Gastrocnemius medialis (tissue), 4 donors: ENCODE measurements around the gene GPRC5C. TPM values are rescaled to one million over a fixed set of nuclear protein-coding genes. Genes with fewer than 3 reads are reported as not detected.

Experiments used
- ATAC-seq, 2 donors: fragments of 150-250 bp; one replicate each; pipeline ENCODE4 v1.9.1; 2016
- DNase-seq, 2 donors: peaks; one replicate each; pipeline ENCODE4 v3.0.0-alpha.2; 2019
- H3K27ac ChIP-seq, 4 donors: fragments of 200-600 bp; sonication (generic); 1 replicate in 1 of 4; 2 replicates in 3 of 4; pipeline ENCODE4 v1.5.1; 2016 to 2018; ENCODE audit warnings: mild to moderate bottlenecking in 2 of 4, moderate library complexity in 1 of 4
- H3K27me3 ChIP-seq, 3 donors: fragments of 200-600 bp; sonication (generic) in 2 of 3; 1 replicate in 1 of 3; 2 replicates in 2 of 3; pipeline versions ENCODE4 v1.5.1 to v1.6.0; 2016 to 2019; ENCODE audit warnings: mild to moderate bottlenecking in 1 of 3, moderate library complexity in 1 of 3
- H3K36me3 ChIP-seq, 2 donors: fragments of 200-600 bp; sonication (generic) in 1 of 2; one replicate each; pipeline ENCODE4 v1.5.1; 2017 to 2018
- H3K4me1 ChIP-seq, 2 donors: fragments of 200-600 bp; sonication (generic) in 1 of 2; one replicate each; pipeline ENCODE4 v1.5.1; 2016 to 2017; ENCODE audit warnings: mild to moderate bottlenecking in 2 of 2
- H3K4me3 ChIP-seq, 4 donors: fragments of 200-600 bp; sonication (generic) in 3 of 4; 1 replicate in 1 of 4; 2 replicates in 3 of 4; pipeline ENCODE4 v1.5.1; 2016 to 2019; ENCODE audit warnings: mild to moderate bottlenecking in 2 of 4
- H3K9me3 ChIP-seq, 3 donors: fragments of 200-600 bp; sonication (generic) in 2 of 3; 1 replicate in 1 of 3; 2 replicates in 2 of 3; pipeline ENCODE4 v1.5.1; 2016 to 2019
- CTCF ChIP-seq, 5 experiments: fragments of 450-650 bp in 3 of 5; fragments of 200-600 bp in 2 of 5; sonication (generic) in 2 of 5; IDR thresholded peaks in 4 of 5; conservative IDR thresholded peaks in 1 of 5; 1 replicate in 4 of 5; 2 replicates in 1 of 5; pipeline ENCODE4 v1.5.1; 2016 to 2019; ENCODE audit warnings: antibody characterized with exemption in 5 of 5, mild to moderate bottlenecking in 3 of 5, moderate library complexity in 3 of 5
- POLR2A ChIP-seq, 2 donors: fragments of 450-650 bp; IDR thresholded peaks; one replicate each; pipeline ENCODE4 v1.6.1; 2017; ENCODE audit warnings: antibody characterized with exemption in 2 of 2, mild to moderate bottlenecking in 2 of 2, moderate library complexity in 2 of 2
- in situ Hi-C, 4 donors: fragments of 200-750 bp; cut with MboI; loops; one replicate each; pipeline versions ENCODE4 v1.15.0 to v1.8.0; 2017; ENCODE audit warnings: low sequenced_read_pairs in 4 of 4
- intact Hi-C: fragments of 100-400 bp; cut with DNase I; formaldehyde crosslinking; loops from one replicate; pipeline ENCODE4 v1.15.1; 2023; ENCODE audit warnings: low total_unique reads
- total RNA-seq, 4 donors: library from RNA; depleted of rRNA; stranded (reverse); fragments of >200 nt; gene quantifications; one replicate each; pipeline versions ENCODE4 v1.1.0 to v1.2.3, GENCODE V29; 2016

GPRC5C gene
- total RNA-seq, 4 donors from 2014 or later, result 80.4 to 138 (median 127) TPM

DNA sequence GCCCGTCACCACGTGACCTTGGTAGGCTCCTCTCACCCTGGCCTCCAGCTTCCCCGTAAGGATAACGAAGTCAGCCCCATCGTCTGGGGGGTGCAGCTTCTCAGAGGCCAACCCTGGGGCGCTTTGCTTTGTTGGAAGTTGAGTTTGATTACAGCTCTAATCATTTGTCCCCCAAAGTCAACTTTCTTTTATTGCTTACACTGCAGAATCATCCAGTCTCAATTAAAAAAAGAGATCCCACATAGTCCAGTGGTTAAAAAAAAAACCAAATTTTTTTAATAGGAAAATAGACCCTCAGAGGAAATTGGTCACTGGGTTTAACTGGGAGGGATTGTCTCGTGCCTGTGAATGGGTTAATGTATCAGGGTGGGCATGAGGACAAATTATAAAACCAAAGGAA lies 7.8 kb upstream of the GPRC5C start:
- no peaks in the 10 kb centered on the region for H3K27me3 ChIP-seq
- in situ Hi-C loops (no loop called here), intact Hi-C loops (loop anchor here (1.0 kb wide), 1 partner anchor 29 kb away; no protein-coding TSS in a partner anchor)
- no peak for ATAC-seq
- H3K9me3 ChIP-seq, result no peaks in the 10 kb centered on the region
- H3K36me3 ChIP-seq, result no peaks in the 10 kb centered on the region
- peak overlapping the region in 2 of 4 donors; percentile 5 to 31 for H3K4me3 ChIP-seq
- TF ChIP-seq POLR2A (IDR thresholded peaks at IDR 0.05) (no peak), CTCF (IDR thresholded peaks at IDR 0.05 in 4 of 5, conservative IDR thresholded peaks at IDR 0.05 in 1 of 5) (no peak)
- H3K4me1 ChIP-seq, result peaks cover 48 to 49% of the 10 kb centered on the region in 2 donors
- H3K27ac ChIP-seq, result peak overlapping the region; percentile 96 to 99 (median 98)
- DNase-seq, result no peak

DNA sequence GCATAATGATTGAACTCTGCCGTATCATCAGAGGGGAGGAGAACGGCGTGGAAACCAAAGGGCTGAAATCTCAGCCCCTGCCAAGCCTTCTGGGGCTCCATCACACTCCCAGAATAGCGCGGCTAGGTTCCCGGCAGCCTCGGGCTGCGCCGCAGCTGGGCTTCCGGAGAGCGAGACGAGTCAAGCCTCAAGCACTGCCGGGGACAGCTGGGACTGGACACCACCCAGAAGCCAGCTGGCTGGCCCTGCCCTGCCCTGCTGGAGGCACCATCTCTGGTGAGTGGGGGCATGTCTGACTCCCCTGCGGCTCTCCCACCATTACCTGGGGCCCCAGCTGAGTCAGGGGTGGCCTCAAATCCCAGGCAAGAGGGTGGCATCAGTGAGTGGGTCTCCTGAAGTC lies 7.2 kb upstream of the GPRC5C start:
- Histone ChIP-seq H3K4me3 (peak overlapping the region in 3 of 4 donors; percentile 5 to 35 (median 31)), H3K9me3 (no peaks in the 10 kb centered on the region), H3K27ac (peak overlapping the region; percentile 96 to 99 (median 98)), H3K4me1 (peaks cover 53 to 55% of the 10 kb centered on the region in 2 donors), H3K27me3 (no peaks in the 10 kb centered on the region), H3K36me3 (no peaks in the 10 kb centered on the region)
- in situ Hi-C loops (no loop called here), intact Hi-C loops (loop anchor here (1.0 kb wide), 1 partner anchor 29 kb away; no protein-coding TSS in a partner anchor)
- DNase-seq (peak; percentile 75 to 93), ATAC-seq (peak; percentile 79 to 81)
- TF ChIP-seq POLR2A (IDR thresholded peaks at IDR 0.05) (peak in 1 of 2 donors; percentile 73), CTCF (IDR thresholded peaks at IDR 0.05 in 4 of 5, conservative IDR thresholded peaks at IDR 0.05 in 1 of 5) (no peak)

- intact Hi-C loops, result no loop called here
- no peak for TF ChIP-seq POLR2A (IDR thresholded peaks at IDR 0.05)
- no peak for TF ChIP-seq CTCF (IDR thresholded peaks at IDR 0.05 in 4 of 5, conservative IDR thresholded peaks at IDR 0.05 in 1 of 5)
- peak overlapping the region; percentile 96 to 99 (median 98) for H3K27ac ChIP-seq
- H3K9me3 ChIP-seq, result no peaks in the 10 kb centered on the region
- no peaks in the 10 kb centered on the region for H3K27me3 ChIP-seq
- H3K4me1 ChIP-seq, result peaks cover 55 to 65% of the 10 kb centered on the region in 2 donors
- DNase-seq (no peak), ATAC-seq (no peak)
- in situ Hi-C loops, result no loop called here
- H3K36me3 ChIP-seq, result no peaks in the 10 kb centered on the region
- peak overlapping the region in 2 of 4 donors; percentile 18 to 26 for H3K4me3 ChIP-seq
These were observed 5.3 kb upstream of the GPRC5C start for GRCh38 chr17:74426551-74427047.

DNA sequence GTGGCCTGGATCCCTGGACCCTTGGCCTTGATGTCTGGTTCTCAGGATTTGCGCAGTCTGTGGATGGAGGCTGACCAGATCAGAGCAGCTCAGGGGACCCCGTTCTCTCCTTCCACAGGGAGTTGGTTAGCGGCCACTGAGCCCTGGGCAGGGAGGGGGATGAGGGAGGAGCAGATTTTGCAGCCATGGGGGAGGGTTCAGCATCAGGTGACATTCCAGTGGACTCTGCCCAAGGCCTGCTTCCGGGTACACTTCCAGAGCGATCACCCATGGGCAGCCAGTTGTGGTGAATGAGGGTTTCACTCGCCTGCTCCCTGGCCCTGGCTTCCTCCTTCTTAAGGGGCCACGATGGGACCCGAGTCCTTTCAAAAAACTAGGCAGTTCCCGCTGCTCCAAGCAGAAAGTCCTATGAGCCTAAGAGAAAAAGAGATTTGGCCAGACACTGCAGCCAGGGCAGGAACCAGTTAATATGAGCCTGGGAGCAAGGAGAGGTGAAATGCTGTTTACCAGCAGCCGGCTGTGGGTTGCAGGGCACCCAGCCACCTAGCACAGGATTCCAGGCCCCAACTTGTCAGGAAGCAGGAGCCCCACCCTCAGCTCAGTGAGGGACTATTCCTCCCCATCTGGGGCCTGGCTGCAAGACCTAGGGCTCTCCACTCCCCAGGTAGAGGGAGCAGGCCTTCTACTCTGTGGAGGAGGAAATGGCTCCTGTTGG lies 4.7 kb upstream of the GPRC5C start:
- Histone ChIP-seq H3K9me3 (no peaks in the 10 kb centered on the region), H3K4me1 (peaks cover 55 to 65% of the 10 kb centered on the region in 2 donors), H3K4me3 (peak overlapping the region; percentile 10 to 26 (median 20)), H3K27ac (peak overlapping the region; percentile 96 to 99 (median 98)), H3K27me3 (no peaks in the 10 kb centered on the region), H3K36me3 (no peaks in the 10 kb centered on the region)
- intact Hi-C loops, result no loop called here
- DNase-seq (peak; percentile 60 to 82), ATAC-seq (peak; percentile 22)
- in situ Hi-C loops, result no loop called here
- no peak for TF ChIP-seq CTCF (IDR thresholded peaks at IDR 0.05 in 4 of 5, conservative IDR thresholded peaks at IDR 0.05 in 1 of 5)
- peak; percentile 44 to 61 for TF ChIP-seq POLR2A (IDR thresholded peaks at IDR 0.05)
